ENCODE measurements around the gene FAM13A. TPM values are rescaled to one million over a fixed set of nuclear protein-coding genes. Genes with fewer than 3 reads are reported as not detected.

Gene FAM13A
- polyA plus RNA-seq, 1 donor from 2014 or later, result 4.0 TPM

DNA sequence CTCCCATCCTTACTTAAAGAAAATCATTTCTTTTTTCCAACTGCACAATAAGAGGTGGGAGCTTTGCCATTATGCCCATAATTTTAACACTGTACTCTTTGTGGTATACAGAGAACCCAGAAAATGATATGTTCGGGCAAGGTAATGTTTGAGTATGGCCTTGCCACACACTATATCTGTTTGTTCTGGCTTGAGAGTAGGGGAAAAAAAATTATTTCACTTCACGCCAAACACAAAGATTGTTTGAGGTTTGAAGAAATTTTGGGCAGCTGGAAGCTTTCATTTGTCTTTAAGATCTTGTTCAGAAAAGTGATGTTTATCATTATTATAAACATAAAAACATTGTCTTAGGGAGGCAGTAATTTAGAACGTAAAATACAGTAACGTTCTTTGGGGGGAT lies 244.0 kb downstream of the FAM13A start:
- Histone ChIP-seq H3K36me3 (ENCODE audit: insufficient read depth, low read length) (no peaks in the 10 kb centered on the region), H4K20me1 (ENCODE audit: insufficient read depth) (no peaks in the 10 kb centered on the region)

GRCh38 chr4:88812420-88812819 lies 244.6 kb downstream of the FAM13A start:
- Histone ChIP-seq H3F3A (ENCODE audit: insufficient read depth, low read length, poor library complexity, severe bottlenecking) (no peaks in the 10 kb centered on the region), H3K4me3 (ENCODE audit: low read length) (no peak overlapping the region), H2AFZ (ENCODE audit: low read depth, low read length) (no peak overlapping the region), H3K9me2 (ENCODE audit: insufficient read depth, low read length) (no peaks in the 10 kb centered on the region), H3K79me2 (replicated peaks; ENCODE audit: insufficient read depth, low read length) (no peaks in the 10 kb centered on the region), H4K20me1 (ENCODE audit: insufficient read depth) (no peaks in the 10 kb centered on the region), H3K9me3 (ENCODE audit: low read length) (no peaks in the 10 kb centered on the region), H3K9ac (ENCODE audit: low read length) (no peak overlapping the region), H3K27ac (ENCODE audit: low read length) (no peak overlapping the region), H3K36me3 (ENCODE audit: insufficient read depth, low read length) (no peaks in the 10 kb centered on the region), H3K4me2 (ENCODE audit: low read length) (no peak overlapping the region), H3K27me3 (ENCODE audit: insufficient read depth, low read depth, low read length) (no peaks in the 10 kb centered on the region)
- TF ChIP-seq RAD21 (conservative IDR thresholded peaks at IDR 0.05), result no peak
- TF ChIP-seq TAF1 (IDR thresholded peaks at IDR 0.05; ENCODE audit: low read depth), result no peak
- TF ChIP-seq EP300 (conservative IDR thresholded peaks at IDR 0.05; ENCODE audit: poor library complexity, severe bottlenecking), result no peak
- no peak for TF ChIP-seq EZH2 (IDR thresholded peaks at IDR 0.05; ENCODE audit: borderline replicate concordance, insufficient read depth, low read length, poor library complexity, severe bottlenecking)
- no peak for TF ChIP-seq CTCF (IDR thresholded peaks at IDR 0.05; ENCODE audit: poor library complexity, severe bottlenecking)
- TF ChIP-seq MXI1 (conservative IDR thresholded peaks at IDR 0.05; ENCODE audit: poor library complexity, severe bottlenecking), result no peak
- TF ChIP-seq, protein P1, sequence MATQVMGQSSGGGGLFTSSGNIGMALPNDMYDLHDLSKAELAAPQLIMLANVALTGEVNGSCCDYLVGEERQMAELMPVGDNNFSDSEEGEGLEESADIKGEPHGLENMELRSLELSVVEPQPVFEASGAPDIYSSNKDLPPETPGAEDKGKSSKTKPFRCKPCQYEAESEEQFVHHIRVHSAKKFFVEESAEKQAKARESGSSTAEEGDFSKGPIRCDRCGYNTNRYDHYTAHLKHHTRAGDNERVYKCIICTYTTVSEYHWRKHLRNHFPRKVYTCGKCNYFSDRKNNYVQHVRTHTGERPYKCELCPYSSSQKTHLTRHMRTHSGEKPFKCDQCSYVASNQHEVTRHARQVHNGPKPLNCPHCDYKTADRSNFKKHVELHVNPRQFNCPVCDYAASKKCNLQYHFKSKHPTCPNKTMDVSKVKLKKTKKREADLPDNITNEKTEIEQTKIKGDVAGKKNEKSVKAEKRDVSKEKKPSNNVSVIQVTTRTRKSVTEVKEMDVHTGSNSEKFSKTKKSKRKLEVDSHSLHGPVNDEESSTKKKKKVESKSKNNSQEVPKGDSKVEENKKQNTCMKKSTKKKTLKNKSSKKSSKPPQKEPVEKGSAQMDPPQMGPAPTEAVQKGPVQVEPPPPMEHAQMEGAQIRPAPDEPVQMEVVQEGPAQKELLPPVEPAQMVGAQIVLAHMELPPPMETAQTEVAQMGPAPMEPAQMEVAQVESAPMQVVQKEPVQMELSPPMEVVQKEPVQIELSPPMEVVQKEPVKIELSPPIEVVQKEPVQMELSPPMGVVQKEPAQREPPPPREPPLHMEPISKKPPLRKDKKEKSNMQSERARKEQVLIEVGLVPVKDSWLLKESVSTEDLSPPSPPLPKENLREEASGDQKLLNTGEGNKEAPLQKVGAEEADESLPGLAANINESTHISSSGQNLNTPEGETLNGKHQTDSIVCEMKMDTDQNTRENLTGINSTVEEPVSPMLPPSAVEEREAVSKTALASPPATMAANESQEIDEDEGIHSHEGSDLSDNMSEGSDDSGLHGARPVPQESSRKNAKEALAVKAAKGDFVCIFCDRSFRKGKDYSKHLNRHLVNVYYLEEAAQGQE (IDR thresholded peaks at IDR 0.05; ENCODE audit: borderline replicate concordance), result no peak
- TF ChIP-seq SMC3 (conservative IDR thresholded peaks at IDR 0.05; ENCODE audit: poor library complexity), result no peak
- TF ChIP-seq POLR2AphosphoS5 (IDR thresholded peaks at IDR 0.05), result no peak

More for the DNA sequence above, 244.0 kb downstream of the FAM13A start:
- Histone ChIP-seq H3K9me3 (ENCODE audit: low read length) (no peaks in the 10 kb centered on the region), H2AFZ (ENCODE audit: low read depth, low read length) (no peak overlapping the region), H3K27me3 (ENCODE audit: insufficient read depth, low read depth, low read length) (no peaks in the 10 kb centered on the region), H3K4me3 (ENCODE audit: low read length) (no peak overlapping the region), H3K79me2 (replicated peaks; ENCODE audit: insufficient read depth, low read length) (no peaks in the 10 kb centered on the region), H3K4me2 (ENCODE audit: low read length) (no peak overlapping the region), H3K9me2 (ENCODE audit: insufficient read depth, low read length) (no peaks in the 10 kb centered on the region), H3K9ac (ENCODE audit: low read length) (no peak overlapping the region), H3F3A (ENCODE audit: insufficient read depth, low read length, poor library complexity, severe bottlenecking) (no peaks in the 10 kb centered on the region), H3K27ac (ENCODE audit: low read length) (no peak overlapping the region)
- TF ChIP-seq SMC3 (conservative IDR thresholded peaks at IDR 0.05; ENCODE audit: poor library complexity), result no peak
- no peak for TF ChIP-seq EZH2 (IDR thresholded peaks at IDR 0.05; ENCODE audit: borderline replicate concordance, insufficient read depth, low read length, poor library complexity, severe bottlenecking)
- TF ChIP-seq RAD21 (conservative IDR thresholded peaks at IDR 0.05), result no peak
- TF ChIP-seq, protein P1 (IDR thresholded peaks at IDR 0.05; ENCODE audit: borderline replicate concordance), result no peak
- no peak for TF ChIP-seq CTCF (IDR thresholded peaks at IDR 0.05; ENCODE audit: poor library complexity, severe bottlenecking)
